WTC11 (cell line): ENCODE results near the gene NOD1. TPM values are rescaled to one million over a fixed set of nuclear protein-coding genes. Genes with fewer than 3 reads are reported as not detected.

Source experiments
- ATAC-seq: fragments of 200-7000 bp; cut with Tn5 transposase; 2 replicates; pipeline ENCODE4 v1.10.0; 2021; ENCODE audit warnings: mild to moderate bottlenecking, moderate library complexity
- CTCF ChIA-PET: fragments of 300-600 bp; sonication (Branson Sonifier 250); formaldehyde crosslinking; loops from one replicate; lab custom pipeline; 2021; ENCODE audit warnings: antibody characterized with exemption; lab: Charles Lee
- POLR2A ChIA-PET: fragments of 350-600 bp; sonication (Branson Sonifier 250); formaldehyde crosslinking; loops from one replicate; lab custom pipeline; 2021; ENCODE audit warnings: antibody characterized with exemption; lab: Charles Lee
- DNase-seq: peaks from one replicate; pipeline ENCODE4 v3.0.0; 2021; ENCODE audit warnings: low spot score
- H3K27ac Mint-ChIP-seq: 2 replicates; pipeline ENCODE4 v1.8.0; 2021; ENCODE audit warnings: mixed read lengths
- H3K27me3 Mint-ChIP-seq: 2 replicates; pipeline ENCODE4 v1.8.0; 2021; ENCODE audit warnings: low read depth, mild to moderate bottlenecking, moderate library complexity, mixed read lengths
- H3K36me3 Mint-ChIP-seq: 2 replicates; pipeline ENCODE4 v1.8.0; 2021; ENCODE audit warnings: mixed read lengths
- H3K4me1 Mint-ChIP-seq: 2 replicates; pipeline ENCODE4 v1.8.0; 2022; ENCODE audit warnings: mixed read lengths
- H3K4me3 Mint-ChIP-seq: 2 replicates; pipeline ENCODE4 v1.8.0; 2021; ENCODE audit warnings: mild to moderate bottlenecking, moderate library complexity, mixed read lengths
- H3K9me3 Mint-ChIP-seq: 2 replicates; pipeline ENCODE4 v1.8.0; 2021; ENCODE audit warnings: mixed read lengths
- ATF1 ChIP-seq: sonication (generic); formaldehyde crosslinking; IDR thresholded peaks from 2 replicates; pipeline ENCODE4 v1.8.1; 2023; ENCODE audit warnings: mild to moderate bottlenecking, moderate library complexity, missing genetic modification reagents
- CBFB ChIP-seq: sonication (generic); formaldehyde crosslinking; IDR thresholded peaks from 2 replicates; pipeline ENCODE4 v1.8.1; 2022; ENCODE audit warnings: mild to moderate bottlenecking, low read depth, missing genetic modification reagents
- E2F1 ChIP-seq: sonication (generic); formaldehyde crosslinking; IDR thresholded peaks from 2 replicates; pipeline ENCODE4 v1.8.0; 2022; ENCODE audit warnings: mild to moderate bottlenecking, missing genetic modification reagents
- FOXK1 ChIP-seq: sonication (generic); formaldehyde crosslinking; IDR thresholded peaks from 2 replicates; pipeline ENCODE4 v1.8.0; 2022; ENCODE audit warnings: mild to moderate bottlenecking, moderate library complexity, missing genetic modification reagents
- FOXP1 ChIP-seq: sonication (generic); formaldehyde crosslinking; IDR thresholded peaks from 2 replicates; pipeline ENCODE4 v1.8.0; 2022; ENCODE audit warnings: missing genetic modification reagents, mild to moderate bottlenecking, moderate library complexity, borderline replicate concordance
- HMGXB4 ChIP-seq: sonication (generic); formaldehyde crosslinking; IDR thresholded peaks from 2 replicates; pipeline ENCODE4 v1.8.1; 2023; ENCODE audit warnings: mild to moderate bottlenecking, moderate library complexity, missing genetic modification reagents
- NR1H2 ChIP-seq: sonication (generic); formaldehyde crosslinking; IDR thresholded peaks from 2 replicates; pipeline ENCODE4 v1.9.0; 2021; ENCODE audit warnings: mild to moderate bottlenecking, moderate library complexity, missing genetic modification reagents
- NR3C1 ChIP-seq: sonication (generic); formaldehyde crosslinking; conservative IDR thresholded peaks from 2 replicates; pipeline ENCODE4 v1.8.1; 2023; ENCODE audit warnings: low read depth, mild to moderate bottlenecking, missing genetic modification reagents
- PRDM15 ChIP-seq: sonication (generic); formaldehyde crosslinking; IDR thresholded peaks from 2 replicates; pipeline ENCODE4 v1.8.0; 2022; ENCODE audit warnings: missing genetic modification reagents
- PREB ChIP-seq: sonication (generic); formaldehyde crosslinking; IDR thresholded peaks from 2 replicates; pipeline ENCODE4 v1.8.1; 2022; ENCODE audit warnings: mild to moderate bottlenecking, missing genetic modification reagents, moderate library complexity, borderline replicate concordance
- SMAD3 ChIP-seq: sonication (generic); formaldehyde crosslinking; IDR thresholded peaks from 2 replicates; pipeline ENCODE4 v1.8.0; 2022; ENCODE audit warnings: missing genetic modification reagents, mild to moderate bottlenecking, borderline replicate concordance
- ZBTB21 ChIP-seq: sonication (generic); formaldehyde crosslinking; IDR thresholded peaks from 2 replicates; pipeline ENCODE4 v1.8.1; 2023; ENCODE audit warnings: mild to moderate bottlenecking, missing genetic modification reagents, borderline replicate concordance
- ZNF317 ChIP-seq: sonication (generic); formaldehyde crosslinking; IDR thresholded peaks from 2 replicates; pipeline ENCODE4 v1.8.1; 2023; ENCODE audit warnings: low read depth, mild to moderate bottlenecking, moderate library complexity, missing genetic modification reagents, borderline replicate concordance
- ZNF416 ChIP-seq: fragments of 250-450 bp; sonication (Bioruptor Pico); IDR thresholded peaks from 2 replicates; pipeline ENCODE4 v1.9.0; 2021; ENCODE audit warnings: mild to moderate bottlenecking, inconsistent platforms
- ZNF425 ChIP-seq: fragments of 250-450 bp; sonication (Bioruptor Pico); conservative IDR thresholded peaks from 2 replicates; pipeline ENCODE4 v1.9.0; 2021; ENCODE audit warnings: mild to moderate bottlenecking
- ZNF671 ChIP-seq: fragments of 250-450 bp; sonication (Bioruptor Pico); IDR thresholded peaks from 2 replicates; pipeline ENCODE4 v1.8.0; 2021; ENCODE audit warnings: mild to moderate bottlenecking
- ZSCAN18 ChIP-seq: fragments of 250-450 bp; sonication (Bioruptor Pico); IDR thresholded peaks from 2 replicates; pipeline ENCODE4 v2.1.2; 2022; ENCODE audit warnings: mild to moderate bottlenecking, moderate library complexity
- total RNA-seq: library from RNA; stranded (reverse); gene quantifications from 3 replicates; pipeline ENCODE4 v1.2.3, GENCODE V29; 2021

Gene NOD1
- total RNA-seq, 1 experiment from 2014 or later = 6.4 TPM

- no peak for TF ChIP-seq PRDM15 (CRISPR knock-in tag)
- TF ChIP-seq ZBTB21 (CRISPR knock-in tag) = no peak
- no peak for TF ChIP-seq HMGXB4 (CRISPR knock-in tag)
- TF ChIP-seq ZNF671 (CRISPR knock-in tag) = no peak
Measured at GRCh38 chr7:30466266-30466665, 12.3 kb downstream of the NOD1 start (continued).

GRCh38 chr7:30465811-30466180 is 12.8 kb downstream of the NOD1 start:
- DNase-seq = no peak
- Mint-ChIP-seq H3K27me3 (no peaks in the 10 kb centered on the region), H3K27ac (no peak overlapping the region), H3K4me3 (no peak overlapping the region), H3K9me3 (no peaks in the 10 kb centered on the region), H3K36me3 (no peaks in the 10 kb centered on the region), H3K4me1 (peaks cover 21% of the 10 kb centered on the region)
- CTCF ChIA-PET = interaction anchor here (2.8 kb wide), 1 partner anchor 190 kb away, joined by 9 read pairs; no protein-coding TSS in a partner anchor
- POLR2A ChIA-PET = no interaction called here
- TF ChIP-seq ZNF317 (CRISPR knock-in tag) = no peak
- no peak for TF ChIP-seq SMAD3 (CRISPR knock-in tag)
- TF ChIP-seq ZNF425 (CRISPR knock-in tag) = no peak
- no peak for TF ChIP-seq ZSCAN18
- no peak for TF ChIP-seq E2F1 (CRISPR knock-in tag)
- TF ChIP-seq ATF1 (CRISPR knock-in tag) = no peak
- TF ChIP-seq FOXP1 (CRISPR knock-in tag) = no peak
- TF ChIP-seq ZNF416 (CRISPR knock-in tag) = no peak
- TF ChIP-seq FOXK1 (CRISPR knock-in tag) = no peak
- no peak for TF ChIP-seq CBFB
- TF ChIP-seq NR1H2 (CRISPR knock-in tag) = no peak
- TF ChIP-seq PREB = no peak
- no peak for TF ChIP-seq NR3C1 (CRISPR knock-in tag)
- TF ChIP-seq, all 79 proteins: peak for 0
- ATAC-seq = no peak
